SH-SY5Y (cell line): ENCODE data around the gene DOCK7.

Experiments
- GATA2 ChIP-seq: IDR thresholded peaks from 2 replicates; pipeline ENCODE4 v1.6.1; 2011; ENCODE audit warnings: mild to moderate bottlenecking, low read depth, low read length
- GATA3 ChIP-seq: IDR thresholded peaks from 2 replicates; pipeline ENCODE4 v1.6.1; 2011; ENCODE audit warnings: low read depth, mild to moderate bottlenecking, low read length, moderate library complexity

- TF ChIP-seq GATA2 (no peak), GATA3 (no peak)
Observed at GRCh38 chr1:62509028-62509427, 179.2 kb downstream of the DOCK7 start.
